ENCODE results near the gene NTNG1. TPM values are rescaled to one million over a fixed set of nuclear protein-coding genes. Genes with fewer than 3 reads are reported as not detected.

The NTNG1 gene
- total RNA-seq, 1 experiment from 2014 or later, result 1.5 TPM

GRCh38 chr1:107254306-107254705 lies 113.5 kb downstream of the NTNG1 start:
- H3K79me2 ChIP-seq (ENCODE audit: insufficient read depth, low read length), result no peaks in the 10 kb centered on the region
- H2AFZ ChIP-seq (ENCODE audit: low read length), result no peak overlapping the region
- Mint-ChIP-seq H3K4me3 (no peak overlapping the region), H3K27me3 (ENCODE audit: low read depth) (no peaks in the 10 kb centered on the region), H3K27ac (no peak overlapping the region; a peak in 1 of 7 replicates), H3K9me3 (no peaks in the 10 kb centered on the region), H3K36me3 (ENCODE audit: insufficient read depth in 1 of 3, low read depth in 3 of 3) (no peaks in the 10 kb centered on the region), H3K4me1 (peaks cover 37 to 38% of the 10 kb centered on the region in 2 experiments)
- H3K23me2 ChIP-seq (ENCODE audit: insufficient read length, low read depth, low read length, poor library complexity, severe bottlenecking), result no peaks in the 10 kb centered on the region
- no peaks in the 10 kb centered on the region for H3K9me3 ChIP-seq (ENCODE audit: control insufficient read depth, low read depth, low read length)
- H4K8ac ChIP-seq (replicated peaks; ENCODE audit: insufficient read length, low read depth, low read length), result no peak overlapping the region
- no peak overlapping the region for H2BK15ac ChIP-seq (ENCODE audit: low read depth, low read length)
- H2AK5ac ChIP-seq (ENCODE audit: insufficient read length, low read length), result no peak overlapping the region
- H3K9ac ChIP-seq (ENCODE audit: extremely low read depth, insufficient read length, low read length), result no peak overlapping the region
- H2BK5ac ChIP-seq (ENCODE audit: insufficient read length, low read length), result no peak overlapping the region
- 100% methylated on average over 1 of the region's 5 CpGs for WGBS (ENCODE audit: extremely low coverage, insufficient read length, low lambda C conversion rate)
- H2BK12ac ChIP-seq (ENCODE audit: insufficient read length, low read depth, low read length), result no peak overlapping the region
- no peak overlapping the region for H4K5ac ChIP-seq (ENCODE audit: insufficient read length, low read depth, low read length)
- H3K23ac ChIP-seq (ENCODE audit: insufficient read length, low read depth, low read length), result no peak overlapping the region
- H4K91ac ChIP-seq (ENCODE audit: insufficient read length, low read depth, low read length), result no peak overlapping the region
- H2BK120ac ChIP-seq (ENCODE audit: low read depth, low read length, poor library complexity, severe bottlenecking), result no peak overlapping the region
- peaks cover 9% of the 10 kb centered on the region for H3K4me1 ChIP-seq (ENCODE audit: insufficient read depth, low read length)
- no peak overlapping the region for H2BK20ac ChIP-seq (ENCODE audit: low read depth, low read length, poor library complexity, severe bottlenecking)
- DNase-seq, result peak; percentile 41
- no peak overlapping the region for H3K18ac ChIP-seq (ENCODE audit: insufficient read length, low read depth, low read length)
- no peak overlapping the region for H3K27ac ChIP-seq (ENCODE audit: insufficient read length, low read depth, low read length)
- no peak overlapping the region for H3K4me2 ChIP-seq (ENCODE audit: insufficient read depth, insufficient read length, low read length)
- no peak overlapping the region for H3K4ac ChIP-seq (ENCODE audit: low read depth, low read length)
- H3K79me1 ChIP-seq (ENCODE audit: insufficient read depth, low read depth, low read length, poor library complexity, severe bottlenecking), result no peaks in the 10 kb centered on the region
- H3K27me3 ChIP-seq (ENCODE audit: insufficient read depth, low read length), result no peaks in the 10 kb centered on the region
- TF ChIP-seq CTCF (conservative IDR thresholded peaks at IDR 0.05), result no peak
- H4K20me1 ChIP-seq (ENCODE audit: control insufficient read depth, insufficient read depth, insufficient read length), result no peaks in the 10 kb centered on the region
- H3T11ph ChIP-seq (ENCODE audit: low read length), result no peak overlapping the region
- H3K56ac ChIP-seq (ENCODE audit: insufficient read length, low read depth, low read length), result no peak overlapping the region
- H3K14ac ChIP-seq (ENCODE audit: insufficient read depth, low read length), result no peak overlapping the region
